Ascending aorta (tissue), 2 donors: Measurements from ENCODE around the gene KCNAB1. TPM values are rescaled to one million over a fixed set of nuclear protein-coding genes. Genes with fewer than 3 reads are reported as not detected.

Experiments used
- DNase-seq, 2 donors: peaks; one replicate each; pipeline ENCODE4 v3.0.0-alpha.2; 2019; ENCODE audit warnings: low spot score in 2 of 2
- H3K27ac ChIP-seq, 2 donors: fragments of 200-600 bp; sonication (generic); one replicate each; pipeline ENCODE4 v1.5.1; 2016 to 2017; ENCODE audit warnings: mild to moderate bottlenecking in 1 of 2
- H3K27me3 ChIP-seq: fragments of 200-600 bp; sonication (generic); one replicate; pipeline ENCODE4 v1.5.1; 2017
- H3K36me3 ChIP-seq, 2 donors: fragments of 200-600 bp; sonication (generic); one replicate each; pipeline ENCODE4 v1.5.1; 2016
- H3K4me1 ChIP-seq, 2 donors: fragments of 200-600 bp; sonication (generic); one replicate each; pipeline ENCODE4 v1.5.1; 2016 to 2017; ENCODE audit warnings: mild to moderate bottlenecking in 1 of 2
- H3K4me3 ChIP-seq, 2 donors: fragments of 200-600 bp; sonication (generic); one replicate each; pipeline ENCODE4 v1.5.1; 2016 to 2017; ENCODE audit warnings: mild to moderate bottlenecking in 1 of 2
- H3K9me3 ChIP-seq, 2 donors: fragments of 200-600 bp; sonication (generic); one replicate each; pipeline ENCODE4 v1.5.1; 2016
- CTCF ChIP-seq, 3 experiments: fragments of 200-600 bp in 2 of 3; fragments of 450-650 bp in 1 of 3; sonication (generic) in 2 of 3; IDR thresholded peaks; one replicate each; pipeline ENCODE4 v1.5.1; 2016 to 2019; ENCODE audit warnings: antibody characterized with exemption in 3 of 3, mild to moderate bottlenecking in 1 of 3, moderate library complexity in 1 of 3
- intact Hi-C: fragments of 100-400 bp; cut with DNase I; formaldehyde crosslinking; loops from one replicate; pipeline ENCODE4 v1.15.1; 2023
- total RNA-seq: library from RNA; depleted of rRNA; stranded (reverse); fragments of >200 nt; gene quantifications from one replicate; pipeline ENCODE4 v1.1.0, GENCODE V29; 2016

Gene KCNAB1
- total RNA-seq, 1 donor from 2014 or later = 15.1 TPM

- Histone ChIP-seq H3K4me1 (no peaks in the 10 kb centered on the region), H3K27ac (no peak overlapping the region), H3K36me3 (no peaks in the 10 kb centered on the region), H3K9me3 (no peaks in the 10 kb centered on the region), H3K4me3 (no peak overlapping the region), H3K27me3 (no peaks in the 10 kb centered on the region)
- TF ChIP-seq CTCF (IDR thresholded peaks at IDR 0.05) = no peak
- intact Hi-C loops = no loop called here
- DNase-seq = no peak
Measured at GRCh38 chr3:156413293-156413892, 293.0 kb downstream of the KCNAB1 start.

- Histone ChIP-seq H3K36me3 (no peaks in the 10 kb centered on the region), H3K4me1 (no peaks in the 10 kb centered on the region), H3K4me3 (no peak overlapping the region), H3K27me3 (no peaks in the 10 kb centered on the region), H3K27ac (no peak overlapping the region), H3K9me3 (no peaks in the 10 kb centered on the region)
- intact Hi-C loops = no loop called here
- DNase-seq = no peak
- no peak for TF ChIP-seq CTCF (IDR thresholded peaks at IDR 0.05)
Measured at GRCh38 chr3:156416846-156417558, 296.6 kb downstream of the KCNAB1 start.

- no peaks in the 10 kb centered on the region for H3K4me1 ChIP-seq
- intact Hi-C loops = no loop called here
- no peak overlapping the region for H3K4me3 ChIP-seq
- H3K36me3 ChIP-seq = no peaks in the 10 kb centered on the region
- DNase-seq = no peak
- no peak for TF ChIP-seq CTCF (IDR thresholded peaks at IDR 0.05)
- no peaks in the 10 kb centered on the region for H3K27me3 ChIP-seq
- no peak overlapping the region for H3K27ac ChIP-seq
- no peaks in the 10 kb centered on the region for H3K9me3 ChIP-seq
Measured at GRCh38 chr3:156417559-156418132, 297.3 kb downstream of the KCNAB1 start.

- Histone ChIP-seq H3K36me3 (no peaks in the 10 kb centered on the region), H3K27ac (no peak overlapping the region), H3K4me1 (no peaks in the 10 kb centered on the region), H3K9me3 (no peaks in the 10 kb centered on the region), H3K27me3 (no peaks in the 10 kb centered on the region), H3K4me3 (no peak overlapping the region)
- DNase-seq = no peak
- TF ChIP-seq CTCF (IDR thresholded peaks at IDR 0.05) = no peak
- intact Hi-C loops = no loop called here
Measured at GRCh38 chr3:156418428-156418827, 298.1 kb downstream of the KCNAB1 start.

- no peaks in the 10 kb centered on the region for H3K9me3 ChIP-seq
- intact Hi-C loops = no loop called here
- H3K27ac ChIP-seq = no peak overlapping the region
Measured at GRCh38 chr3:156421534-156421933, 301.2 kb downstream of the KCNAB1 start.

More at GRCh38 chr3:156421534-156421933, 301.2 kb downstream of the KCNAB1 start:
- TF ChIP-seq CTCF (IDR thresholded peaks at IDR 0.05) = no peak
- H3K4me3 ChIP-seq = no peak overlapping the region
- H3K27me3 ChIP-seq = no peaks in the 10 kb centered on the region
- no peaks in the 10 kb centered on the region for H3K4me1 ChIP-seq
- H3K36me3 ChIP-seq = no peaks in the 10 kb centered on the region
- no peak for DNase-seq
